RWPE2 (cell line): ENCODE results near the gene CREG2.

Experiments used
- ATAC-seq: fragments of 200-7000 bp; cut with Tn5 transposase; 3 replicates; pipeline ENCODE4 v1.9.1; 2021; ENCODE audit warnings: low read depth
- DNase-seq: peaks from one replicate; pipeline ENCODE4 v3.0.0-alpha.2; 2020; ENCODE audit warnings: low spot score
- H3K27ac ChIP-seq: fragments of 450-650 bp; 2 replicates; pipeline ENCODE4 v1.5.1; 2017; ENCODE audit warnings: mild to moderate bottlenecking; ENCODE audit not compliant: poor library complexity, severe bottlenecking
- H3K27me3 ChIP-seq: fragments of 250-450 bp; sonication (Bioruptor Pico); 2 replicates; pipeline ENCODE4 v1.5.1; 2021; ENCODE audit warnings: mild to moderate bottlenecking, moderate library complexity; ENCODE audit not compliant: insufficient read depth, poor library complexity, severe bottlenecking
- H3K36me3 ChIP-seq: fragments of 250-450 bp; sonication (Bioruptor Pico); 2 replicates; pipeline ENCODE4 v1.5.1; 2020; ENCODE audit warnings: low read depth, mild to moderate bottlenecking, moderate library complexity
- H3K4me1 ChIP-seq: fragments of 250-450 bp; sonication (Bioruptor Pico); 2 replicates; pipeline ENCODE4 v1.5.1; 2021; ENCODE audit warnings: mild to moderate bottlenecking, moderate library complexity; ENCODE audit not compliant: insufficient read depth, poor library complexity, severe bottlenecking
- H3K4me3 ChIP-seq: fragments of 250-450 bp; sonication (Bioruptor Pico); 2 replicates; pipeline ENCODE4 v1.5.1; 2021; ENCODE audit warnings: mild to moderate bottlenecking, moderate library complexity; ENCODE audit not compliant: severe bottlenecking
- H3K9me3 ChIP-seq: fragments of 250-450 bp; sonication (Bioruptor Pico); 2 replicates; pipeline ENCODE4 v1.5.1; 2021; ENCODE audit warnings: mild to moderate bottlenecking, moderate library complexity; ENCODE audit not compliant: severe bottlenecking
- TF ChIP-seq, protein P1 (sequence below): fragments of 450-650 bp; IDR thresholded peaks from one replicate; pipeline ENCODE4 v1.5.1; 2017; ENCODE audit warnings: mild to moderate bottlenecking, moderate library complexity; ENCODE audit not compliant: poor library complexity, severe bottlenecking

Gene CREG2

DNA sequence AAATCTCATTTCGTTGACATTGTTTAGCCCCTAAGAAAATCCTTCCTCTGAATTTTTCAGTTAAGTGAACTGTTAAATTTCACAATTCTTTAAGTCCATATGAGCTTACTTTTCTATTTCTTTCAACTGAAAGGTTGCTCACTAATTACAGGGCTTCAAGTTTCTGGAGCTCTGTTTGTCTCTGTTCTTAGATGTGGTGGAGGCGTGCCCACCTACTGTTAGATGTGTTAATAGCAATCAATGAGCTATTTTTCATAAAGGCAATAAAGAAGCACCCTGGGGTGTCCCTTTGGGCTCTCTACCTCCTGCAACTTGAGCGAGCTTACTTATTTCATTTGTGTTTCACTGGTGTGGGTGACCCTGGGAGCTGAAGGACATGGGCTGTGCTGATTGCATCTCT, 25.0 kb downstream of the CREG2 start:
- H3K36me3 ChIP-seq, result no peaks in the 10 kb centered on the region
- H3K27ac ChIP-seq, result peak overlapping the region; percentile 98
- no peaks in the 10 kb centered on the region for H3K27me3 ChIP-seq
- no peak overlapping the region for H3K4me3 ChIP-seq
- TF ChIP-seq, protein P1, sequence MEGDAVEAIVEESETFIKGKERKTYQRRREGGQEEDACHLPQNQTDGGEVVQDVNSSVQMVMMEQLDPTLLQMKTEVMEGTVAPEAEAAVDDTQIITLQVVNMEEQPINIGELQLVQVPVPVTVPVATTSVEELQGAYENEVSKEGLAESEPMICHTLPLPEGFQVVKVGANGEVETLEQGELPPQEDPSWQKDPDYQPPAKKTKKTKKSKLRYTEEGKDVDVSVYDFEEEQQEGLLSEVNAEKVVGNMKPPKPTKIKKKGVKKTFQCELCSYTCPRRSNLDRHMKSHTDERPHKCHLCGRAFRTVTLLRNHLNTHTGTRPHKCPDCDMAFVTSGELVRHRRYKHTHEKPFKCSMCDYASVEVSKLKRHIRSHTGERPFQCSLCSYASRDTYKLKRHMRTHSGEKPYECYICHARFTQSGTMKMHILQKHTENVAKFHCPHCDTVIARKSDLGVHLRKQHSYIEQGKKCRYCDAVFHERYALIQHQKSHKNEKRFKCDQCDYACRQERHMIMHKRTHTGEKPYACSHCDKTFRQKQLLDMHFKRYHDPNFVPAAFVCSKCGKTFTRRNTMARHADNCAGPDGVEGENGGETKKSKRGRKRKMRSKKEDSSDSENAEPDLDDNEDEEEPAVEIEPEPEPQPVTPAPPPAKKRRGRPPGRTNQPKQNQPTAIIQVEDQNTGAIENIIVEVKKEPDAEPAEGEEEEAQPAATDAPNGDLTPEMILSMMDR, result no peak
- H3K9me3 ChIP-seq, result no peaks in the 10 kb centered on the region
- ATAC-seq (no peak), DNase-seq (no peak)
- peaks cover 28% of the 10 kb centered on the region for H3K4me1 ChIP-seq

DNA sequence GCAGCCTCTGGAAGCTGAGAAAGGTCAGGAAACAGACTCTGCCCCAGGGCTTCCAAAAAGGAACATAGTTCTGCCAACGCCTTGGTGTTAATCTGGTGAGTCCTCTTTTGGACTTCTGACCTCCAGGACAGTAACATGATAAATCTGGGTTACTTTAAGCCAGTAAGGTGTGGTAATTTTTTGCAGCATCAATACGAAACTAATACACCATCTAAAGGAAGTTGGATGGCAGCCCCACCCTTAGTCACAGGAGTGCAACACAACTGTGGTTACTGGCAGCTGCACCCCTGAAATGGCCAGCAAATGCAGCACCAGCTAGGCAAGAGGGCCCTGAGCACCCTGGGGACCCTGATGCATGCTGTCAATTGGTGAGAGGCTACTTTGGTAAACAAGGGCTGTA, 25.8 kb downstream of the CREG2 start:
- ATAC-seq, result peak; percentile 32; the same call in 2 of the 3 replicates
- peak overlapping the region; percentile 98 for H3K27ac ChIP-seq

DNA sequence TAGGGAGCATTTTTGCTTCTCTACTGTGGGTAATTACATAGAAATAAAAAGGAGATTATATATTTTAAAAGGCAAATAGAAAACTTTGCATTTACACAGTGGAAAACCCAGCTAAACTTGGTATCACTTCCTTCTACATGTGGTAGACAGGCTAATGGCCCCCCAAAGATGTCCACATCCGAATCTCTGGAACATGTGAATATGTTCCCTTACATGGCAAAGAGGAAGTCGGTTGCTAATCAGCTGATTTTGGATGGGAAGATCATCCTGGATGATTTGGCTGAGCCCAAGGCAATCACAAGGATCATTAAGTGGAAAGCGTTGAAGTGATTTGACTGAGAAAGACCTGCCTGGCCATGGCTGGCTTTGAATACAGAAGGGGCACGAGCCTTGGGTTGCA, 26.2 kb downstream of the CREG2 start:
- no peaks in the 10 kb centered on the region for H3K9me3 ChIP-seq
- peaks cover 40% of the 10 kb centered on the region for H3K4me1 ChIP-seq
- TF ChIP-seq, protein P1, result no peak
- no peak for DNase-seq
- ATAC-seq, result no peak
- no peak overlapping the region for H3K4me3 ChIP-seq
- H3K27me3 ChIP-seq, result no peaks in the 10 kb centered on the region
- no peaks in the 10 kb centered on the region for H3K36me3 ChIP-seq
- peak overlapping the region; percentile 98 for H3K27ac ChIP-seq

More for the DNA sequence above, 25.8 kb downstream of the CREG2 start:
- no peaks in the 10 kb centered on the region for H3K36me3 ChIP-seq
- no peaks in the 10 kb centered on the region for H3K9me3 ChIP-seq
- H3K27me3 ChIP-seq, result no peaks in the 10 kb centered on the region
- no peak for DNase-seq
- no peak overlapping the region for H3K4me3 ChIP-seq
- H3K4me1 ChIP-seq, result peaks cover 36% of the 10 kb centered on the region
- TF ChIP-seq, protein P1, result no peak

DNA sequence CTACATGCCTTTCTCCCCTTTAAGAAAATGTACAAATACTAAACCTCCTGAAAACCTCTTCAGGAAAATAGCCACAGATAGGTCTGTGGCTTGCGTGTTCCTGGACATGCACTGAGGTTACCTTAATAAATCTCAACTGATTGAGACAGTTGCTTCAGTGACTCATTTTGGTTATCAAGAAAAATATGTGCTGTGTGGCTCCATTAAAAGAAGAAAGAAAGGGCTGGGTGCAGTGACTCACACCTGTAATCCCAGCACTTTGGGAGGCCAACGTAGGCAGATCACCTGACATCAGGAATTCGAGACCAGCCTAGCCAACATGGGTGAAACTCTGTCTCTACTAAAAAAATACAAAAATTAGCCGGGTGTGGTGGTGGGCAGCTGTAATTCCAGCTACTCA, 27.1 kb downstream of the CREG2 start:
- Histone ChIP-seq H3K27me3 (no peaks in the 10 kb centered on the region), H3K27ac (peak overlapping the region; percentile 98), H3K9me3 (no peaks in the 10 kb centered on the region), H3K36me3 (no peaks in the 10 kb centered on the region), H3K4me3 (no peak overlapping the region), H3K4me1 (peaks cover 49% of the 10 kb centered on the region)
- ATAC-seq, result peak; percentile 84
- DNase-seq, result no peak
- TF ChIP-seq, protein P1, result no peak

DNA sequence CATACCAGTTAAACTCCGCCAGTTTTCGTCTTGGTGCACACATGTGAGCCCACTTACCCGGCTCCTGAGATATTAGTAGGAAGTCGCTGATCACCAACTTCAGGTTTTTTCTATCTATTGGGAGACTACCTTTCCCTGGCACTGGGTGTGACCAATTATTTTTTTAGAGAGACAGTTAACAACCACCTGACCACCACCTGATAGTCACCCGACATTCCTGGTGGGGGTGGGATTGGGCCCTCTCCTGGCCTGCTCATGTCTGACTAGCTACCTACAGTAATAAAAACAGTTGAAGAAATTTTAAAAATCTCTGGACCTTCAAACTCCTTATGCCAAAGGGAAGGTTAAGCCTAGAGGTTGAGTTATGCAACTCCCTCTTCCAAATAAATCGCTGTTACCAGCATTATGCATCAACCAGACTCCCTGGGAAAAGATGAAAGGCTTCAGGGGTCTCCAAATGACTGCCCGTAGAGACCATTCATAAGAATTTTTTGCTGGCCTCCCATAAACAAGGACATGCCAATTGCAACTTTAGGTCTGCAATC, 27.8 kb downstream of the CREG2 start:
- DNase-seq (no peak), ATAC-seq (no peak)
- H3K36me3 ChIP-seq, result no peaks in the 10 kb centered on the region
- no peaks in the 10 kb centered on the region for H3K9me3 ChIP-seq
- H3K4me1 ChIP-seq, result peaks cover 51% of the 10 kb centered on the region
- peak overlapping the region; percentile 98 for H3K27ac ChIP-seq
- H3K4me3 ChIP-seq, result no peak overlapping the region
- no peaks in the 10 kb centered on the region for H3K27me3 ChIP-seq
- TF ChIP-seq, protein P1, result no peak
